CD14-positive monocyte (primary cell): Measurements from ENCODE around the gene CBX5. TPM values are rescaled to one million over a fixed set of nuclear protein-coding genes. Genes with fewer than 3 reads are reported as not detected.

Experiments
- DNase-seq, 3 donors: peaks; one replicate each; pipeline ENCODE4 v3.0.0-alpha.2; 2011 to 2022
- H2AFZ ChIP-seq: 2 replicates; pipeline ENCODE4 v1.6.0; 2012; ENCODE audit warnings: mild to moderate bottlenecking, low read depth, low read length, inconsistent platforms; ENCODE audit not compliant: insufficient read depth, poor library complexity, severe bottlenecking
- H3K27ac ChIP-seq, 2 donors: 1 replicate in 1 of 2; 2 replicates in 1 of 2; pipeline ENCODE4 v1.5.1; 2012 to 2013; ENCODE audit warnings: low read length in 2 of 2, control low read depth in 1 of 2, inconsistent platforms in 1 of 2, low read depth in 1 of 2, mild to moderate bottlenecking in 1 of 2
- H3K27me3 ChIP-seq, 2 donors: one replicate each; pipeline versions ENCODE4 v1.6.0 to v1.6.1; 2011 to 2013; ENCODE audit warnings: low read length in 2 of 2; ENCODE audit not compliant: control insufficient read depth in 2 of 2, insufficient read depth in 2 of 2
- H3K36me3 ChIP-seq, 2 donors: replicated peaks in 1 of 2; 1 replicate in 1 of 2; 2 replicates in 1 of 2; pipeline versions ENCODE4 v1.5.1 to v1.6.1; 2012 to 2013; ENCODE audit warnings: low read length in 2 of 2, control low read depth in 1 of 2, inconsistent platforms in 1 of 2, mild to moderate bottlenecking in 1 of 2; ENCODE audit not compliant: insufficient read depth in 2 of 2, control insufficient read depth in 1 of 2
- H3K4me1 ChIP-seq, 2 donors: 1 replicate in 1 of 2; 2 replicates in 1 of 2; pipeline versions ENCODE4 v1.5.1 to v1.6.1; 2012 to 2013; ENCODE audit warnings: low read length in 2 of 2, control low read depth in 1 of 2, inconsistent platforms in 1 of 2, mild to moderate bottlenecking in 1 of 2, moderate library complexity in 1 of 2; ENCODE audit not compliant: insufficient read depth in 2 of 2, control insufficient read depth in 1 of 2
- H3K4me2 ChIP-seq: replicated peaks from 2 replicates; pipeline ENCODE3; 2012; ENCODE audit warnings: low read length, moderate library complexity, mild to moderate bottlenecking; ENCODE audit not compliant: poor library complexity, severe bottlenecking; ENCODE audit errors: extremely low read depth
- H3K4me3 ChIP-seq, 3 experiments: fragments of 200-600 bp in 1 of 3; sonication (generic) in 1 of 3; replicated peaks in 1 of 3; 1 replicate in 2 of 3; 2 replicates in 1 of 3; pipeline ENCODE4 v1.5.1; 2011 to 2013; ENCODE audit warnings: low read length in 3 of 3, mild to moderate bottlenecking in 3 of 3, control low read depth in 2 of 3, low read depth in 2 of 3, inconsistent platforms in 1 of 3, moderate library complexity in 1 of 3
- H3K79me2 ChIP-seq: 2 replicates; pipeline ENCODE4 v1.6.0; 2012; ENCODE audit warnings: mild to moderate bottlenecking, control low read depth, inconsistent platforms, low read length, moderate library complexity; ENCODE audit not compliant: insufficient read depth
- H3K9ac ChIP-seq: 2 replicates; pipeline ENCODE4 v1.6.0; 2017; ENCODE audit warnings: low read length, mild to moderate bottlenecking; ENCODE audit not compliant: insufficient read depth, poor library complexity, severe bottlenecking
- H3K9me3 ChIP-seq, 2 donors: replicated peaks in 1 of 2; 1 replicate in 1 of 2; 2 replicates in 1 of 2; pipeline versions ENCODE4 v1.5.1 to v1.6.1; 2012 to 2013; ENCODE audit warnings: low read length in 2 of 2, control low read depth in 1 of 2; ENCODE audit not compliant: control insufficient read depth in 1 of 2, insufficient read depth in 1 of 2
- H4K20me1 ChIP-seq: 2 replicates; pipeline ENCODE4 v1.6.0; 2012; ENCODE audit warnings: mild to moderate bottlenecking, low read length, control low read depth, moderate library complexity; ENCODE audit not compliant: insufficient read depth
- H3K27ac Mint-ChIP-seq, 7 donors: one replicate each; pipeline ENCODE4 v1.8.0; 2020; ENCODE audit warnings: mild to moderate bottlenecking in 7 of 7, mixed read lengths in 7 of 7, moderate library complexity in 6 of 7, inconsistent platforms in 2 of 7
- H3K27me3 Mint-ChIP-seq, 3 donors: one replicate each; pipeline ENCODE4 v1.8.0; 2021 to 2022; ENCODE audit warnings: low read depth in 3 of 3, mild to moderate bottlenecking in 3 of 3, mixed read lengths in 3 of 3, moderate library complexity in 3 of 3, inconsistent platforms in 1 of 3
- H3K36me3 Mint-ChIP-seq, 2 donors: one replicate each; pipeline ENCODE4 v1.8.0; 2020; ENCODE audit warnings: mixed read lengths in 2 of 2, inconsistent platforms in 1 of 2, mild to moderate bottlenecking in 1 of 2
- H3K4me1 Mint-ChIP-seq: one replicate; pipeline ENCODE4 v1.8.0; 2020; ENCODE audit warnings: mild to moderate bottlenecking, mixed read lengths
- H3K4me3 Mint-ChIP-seq, 2 donors: one replicate each; pipeline ENCODE4 v1.8.0; 2020; ENCODE audit warnings: mild to moderate bottlenecking in 2 of 2, mixed read lengths in 2 of 2, moderate library complexity in 1 of 2
- H3K9me3 Mint-ChIP-seq, 7 donors: one replicate each; pipeline ENCODE4 v1.8.0; 2020 to 2022; ENCODE audit warnings: mixed read lengths in 7 of 7, mild to moderate bottlenecking in 6 of 7, moderate library complexity in 6 of 7, inconsistent platforms in 2 of 7
- WGBS: methylation state at CpG from one replicate; pipeline ENCODE4 v1.1.5; 2013; ENCODE audit warnings: missing lambda C conversion rate; ENCODE audit not compliant: insufficient coverage; 5-methylcytosine and 5-hydroxymethylcytosine counted together
- intact Hi-C, 2 donors: fragments of 100-400 bp; cut with micrococcal nuclease; formaldehyde crosslinking; loops; one replicate each; pipeline versions ENCODE4 v1.15.0 to v1.15.1; 2023
- polyA plus RNA-seq, 3 donors: library from polyadenylated mRNA; depleted of rRNA in 1 of 3; unstranded in 2 of 3; stranded (reverse) in 1 of 3; fragments of 300-500 nt in 2 of 3; fragments of >200 nt in 1 of 3; fragmentation: Illumina TruSeq in 2 of 3; gene quantifications; 1 replicate in 2 of 3; 2 replicates in 1 of 3; pipeline ENCODE4 v1.2.3, GENCODE V29; 2012 to 2021
- TF ChIP-seq, protein P1 (sequence below): fragments of 200-600 bp; IDR thresholded peaks from one replicate; pipeline ENCODE4 v1.8.0; 2022; ENCODE audit warnings: antibody characterized with exemption, mild to moderate bottlenecking

Gene CBX5
- polyA plus RNA-seq, 3 donors: 2.9 to 5.4 (median 4.8) TPM

DNA sequence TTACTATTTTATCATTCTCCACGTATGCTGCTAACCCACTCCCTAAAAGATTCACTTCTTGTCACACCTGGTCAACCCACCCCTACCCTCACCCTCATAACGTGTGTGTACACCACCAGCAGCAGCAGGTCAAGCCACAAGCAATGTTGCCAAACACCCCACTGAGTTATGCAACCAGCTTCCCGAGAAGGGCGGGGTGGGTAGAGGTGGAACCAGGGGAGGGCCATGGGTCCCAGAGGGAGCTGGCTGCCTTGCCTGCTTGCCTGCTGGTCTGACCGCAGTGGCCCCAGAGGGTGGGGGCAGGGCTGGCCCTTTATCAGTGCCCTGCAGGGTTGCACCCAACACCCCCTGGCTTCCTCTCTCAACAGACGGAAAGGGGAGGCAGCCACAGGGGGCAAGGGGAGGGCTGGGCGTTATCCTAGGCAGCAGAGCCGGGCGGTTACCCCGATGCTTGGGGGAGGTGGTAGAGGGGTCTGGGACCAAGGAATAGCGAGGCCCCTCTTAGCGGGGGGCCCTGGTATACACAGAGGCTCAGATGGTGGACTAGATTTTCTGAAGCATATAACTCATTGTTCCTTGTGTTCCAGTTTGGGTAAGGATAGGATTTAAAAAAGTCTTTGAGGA is 24.4 kb upstream of the CBX5 start:
- Histone ChIP-seq H3K79me2 (peaks cover 73% of the 10 kb centered on the region), H3K27ac (peak overlapping the region; percentile 65 to 80), H2AFZ (peak overlapping the region; percentile 62), H3K4me1 (peaks cover 83 to 91% of the 10 kb centered on the region in 2 donors), H3K4me2 (peak overlapping the region; percentile 95), H3K27me3 (no peaks in the 10 kb centered on the region), H3K4me3 (peak overlapping the region; percentile 23 to 76 (median 28)), H4K20me1 (no peaks in the 10 kb centered on the region), H3K36me3 (no peaks in the 10 kb centered on the region), H3K9ac (peak overlapping the region; percentile 51), H3K9me3 (no peaks in the 10 kb centered on the region)
- H3K27me3 Mint-ChIP-seq: peaks cover 1 to 2% (median 1%) of the 10 kb centered on the region in 3 donors
- H3K27ac Mint-ChIP-seq: peak overlapping the region; percentile 86 to 93 (median 92)
- TF ChIP-seq, protein P1, sequence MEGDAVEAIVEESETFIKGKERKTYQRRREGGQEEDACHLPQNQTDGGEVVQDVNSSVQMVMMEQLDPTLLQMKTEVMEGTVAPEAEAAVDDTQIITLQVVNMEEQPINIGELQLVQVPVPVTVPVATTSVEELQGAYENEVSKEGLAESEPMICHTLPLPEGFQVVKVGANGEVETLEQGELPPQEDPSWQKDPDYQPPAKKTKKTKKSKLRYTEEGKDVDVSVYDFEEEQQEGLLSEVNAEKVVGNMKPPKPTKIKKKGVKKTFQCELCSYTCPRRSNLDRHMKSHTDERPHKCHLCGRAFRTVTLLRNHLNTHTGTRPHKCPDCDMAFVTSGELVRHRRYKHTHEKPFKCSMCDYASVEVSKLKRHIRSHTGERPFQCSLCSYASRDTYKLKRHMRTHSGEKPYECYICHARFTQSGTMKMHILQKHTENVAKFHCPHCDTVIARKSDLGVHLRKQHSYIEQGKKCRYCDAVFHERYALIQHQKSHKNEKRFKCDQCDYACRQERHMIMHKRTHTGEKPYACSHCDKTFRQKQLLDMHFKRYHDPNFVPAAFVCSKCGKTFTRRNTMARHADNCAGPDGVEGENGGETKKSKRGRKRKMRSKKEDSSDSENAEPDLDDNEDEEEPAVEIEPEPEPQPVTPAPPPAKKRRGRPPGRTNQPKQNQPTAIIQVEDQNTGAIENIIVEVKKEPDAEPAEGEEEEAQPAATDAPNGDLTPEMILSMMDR: no peak
- peaks cover 80% of the 10 kb centered on the region for H3K4me1 Mint-ChIP-seq
- WGBS: 0% methylated on average over 6 of the region's 12 CpGs
- H3K4me3 Mint-ChIP-seq: peak overlapping the region; percentile 67 to 81
- peak; percentile 73 to 88 (median 84) for DNase-seq
- peaks cover 2 to 5% of the 10 kb centered on the region in 2 donors for H3K36me3 Mint-ChIP-seq
- intact Hi-C loops: no loop called here
- peaks cover 0 to 2% (median 0%) of the 10 kb centered on the region in 7 donors for H3K9me3 Mint-ChIP-seq

DNA sequence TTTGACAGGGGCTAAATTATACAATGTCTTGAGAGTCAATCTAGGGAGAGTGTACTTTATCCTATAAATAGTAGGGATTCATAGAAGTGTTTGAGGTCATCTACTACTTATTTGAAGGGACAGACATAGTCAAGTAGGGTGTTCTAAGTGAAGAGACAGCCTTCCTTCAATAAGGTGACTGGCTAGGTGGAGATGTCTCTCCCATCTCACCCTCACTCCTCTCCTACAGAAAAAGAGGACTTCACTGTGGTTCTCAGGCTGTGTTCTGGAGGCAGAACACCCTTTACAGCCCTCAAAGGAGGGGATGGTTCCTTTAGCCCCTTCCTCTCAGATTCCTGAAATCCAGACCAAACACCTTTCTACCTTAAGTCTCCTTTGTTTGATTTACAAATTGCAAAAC is 23.7 kb upstream of the CBX5 start:
- Mint-ChIP-seq H3K27ac (peak overlapping the region; percentile 86 to 93 (median 92)), H3K36me3 (peaks cover 2 to 10% of the 10 kb centered on the region in 2 donors), H3K4me3 (peak overlapping the region in 1 of 2 donors; percentile 46), H3K4me1 (peaks cover 84% of the 10 kb centered on the region), H3K27me3 (peaks cover 1 to 2% (median 1%) of the 10 kb centered on the region in 3 donors), H3K9me3 (peaks cover 0 to 2% (median 0%) of the 10 kb centered on the region in 7 donors)
- TF ChIP-seq, protein P1: no peak
- no peak overlapping the region for H2AFZ ChIP-seq
- no peaks in the 10 kb centered on the region for H3K36me3 ChIP-seq
- peak overlapping the region in 1 of 2 donors; percentile 80 for H3K27ac ChIP-seq
- H3K79me2 ChIP-seq: peaks cover 80% of the 10 kb centered on the region
- intact Hi-C loops: no loop called here
- peaks cover 87 to 97% of the 10 kb centered on the region in 2 donors for H3K4me1 ChIP-seq
- peak overlapping the region in 1 of 3 experiments; percentile 76 for H3K4me3 ChIP-seq
- H3K9ac ChIP-seq: peak overlapping the region; percentile 22
- DNase-seq: no peak
- peak overlapping the region; percentile 95 for H3K4me2 ChIP-seq
- no peaks in the 10 kb centered on the region for H3K27me3 ChIP-seq
- no peaks in the 10 kb centered on the region for H3K9me3 ChIP-seq
- H4K20me1 ChIP-seq: no peaks in the 10 kb centered on the region
